Activated B cell treated with CpG ODN at 0.5 μM for 24 hours (primary cell): ENCODE data around the gene HLA-DPA1. TPM values are rescaled to one million over a fixed set of nuclear protein-coding genes. Genes with fewer than 3 reads are reported as not detected.

ENCODE experiments used
- ATAC-seq: fragments of 200-7000 bp; cut with Tn5 transposase; one replicate; pipeline ENCODE4 v1.10.0; 2021; ENCODE audit warnings: low read depth, mild to moderate bottlenecking, moderate library complexity
- CTCF ChIA-PET: fragments of 350-600 bp; sonication (Branson Sonifier 250); formaldehyde crosslinking; loops from one replicate; lab custom pipeline; 2021; ENCODE audit warnings: antibody characterized with exemption; lab: Charles Lee
- POLR2A ChIA-PET: fragments of 350-600 bp; sonication (Branson Sonifier 250); formaldehyde crosslinking; loops from one replicate; lab custom pipeline; 2021; ENCODE audit warnings: antibody characterized with exemption; lab: Charles Lee
- DNase-seq: peaks from one replicate; pipeline ENCODE4 v3.0.0; 2022
- H3K27ac Mint-ChIP-seq: one replicate; pipeline ENCODE4 v1.8.0; 2020; ENCODE audit warnings: mixed read lengths
- H3K27me3 Mint-ChIP-seq: one replicate; pipeline ENCODE4 v1.8.0; 2021; ENCODE audit warnings: mixed read lengths
- H3K36me3 Mint-ChIP-seq: one replicate; pipeline ENCODE4 v1.8.0; 2021; ENCODE audit warnings: low read depth, mixed read lengths
- H3K4me1 Mint-ChIP-seq: one replicate; pipeline ENCODE4 v1.8.0; 2021; ENCODE audit warnings: mixed read lengths
- H3K4me3 Mint-ChIP-seq: one replicate; pipeline ENCODE4 v1.8.0; 2020; ENCODE audit warnings: mild to moderate bottlenecking, mixed read lengths
- H3K9me3 Mint-ChIP-seq: one replicate; pipeline ENCODE4 v1.8.0; 2020; ENCODE audit warnings: mixed read lengths
- CTCF ChIP-seq: fragments of 200-600 bp; IDR thresholded peaks from one replicate; pipeline ENCODE4 v1.8.0; 2022; ENCODE audit warnings: antibody characterized with exemption, mild to moderate bottlenecking
- intact Hi-C: fragments of 100-400 bp; cut with micrococcal nuclease; formaldehyde crosslinking; loops from one replicate; pipeline ENCODE4 v1.15.1; 2024
- total RNA-seq: library from RNA; stranded (reverse); gene quantifications from 2 replicates; pipeline ENCODE4 v1.2.3, GENCODE V29; 2022

HLA-DPA1 gene
- total RNA-seq, 1 donor from 2014 or later, result 718 TPM

- DNase-seq (no peak), ATAC-seq (no peak)
- ChIA-PET POLR2A (interaction anchor here (0.6 to 2.1 kb wide), 13 partner anchors 25 to 1522 kb away, joined by 3 to 13 read pairs (median 5); partner anchors contain the start of genes HLA-DPA1, HLA-DPB1, HMGA1 and PSMB8), CTCF (interaction anchor here (1.1 to 1.7 kb wide), 5 partner anchors 11 to 134 kb away, joined by 3 to 9 read pairs (median 4); partner anchors contain the start of gene HLA-DPA1)
- Mint-ChIP-seq H3K4me3 (peak overlapping the region; percentile 76), H3K27ac (peak overlapping the region; percentile 73), H3K27me3 (peaks cover 9% of the 10 kb centered on the region), H3K9me3 (no peaks in the 10 kb centered on the region), H3K4me1 (peaks cover 69% of the 10 kb centered on the region), H3K36me3 (no peaks in the 10 kb centered on the region)
- intact Hi-C loops, result loop anchor here (2.0 to 5.0 kb wide), 2 partner anchors 36 to 87 kb away; partner anchors contain the start of genes HLA-DPB1, RXRB and SLC39A7
- no peak for TF ChIP-seq CTCF
These were observed 40.3 kb upstream of the HLA-DPA1 start for GRCh38 chr6:33113755-33114154.

DNA sequence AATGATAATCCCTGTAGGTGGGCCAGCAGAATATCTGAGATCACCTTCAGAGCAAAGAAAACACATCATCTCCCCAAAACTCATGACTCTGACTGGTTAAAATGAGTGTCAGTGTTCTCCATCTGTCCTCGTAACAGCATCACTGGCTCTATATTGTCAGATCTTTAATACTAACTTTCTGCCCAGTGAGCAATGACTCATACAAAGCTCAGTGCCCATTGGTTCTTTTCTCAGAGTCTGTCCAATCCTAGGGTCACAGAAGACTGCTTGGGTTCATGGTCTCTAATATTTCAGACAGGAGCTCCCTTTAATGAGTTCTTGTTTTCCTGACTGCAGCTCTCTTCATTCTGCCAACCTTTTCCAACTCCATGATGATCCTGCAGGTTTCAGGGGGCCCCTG is 38.7 kb upstream of the HLA-DPA1 start:
- intact Hi-C loops, result loop anchor here (2.0 to 5.0 kb wide), 2 partner anchors 35 to 89 kb away; partner anchors contain the start of genes HLA-DPB1, RXRB and SLC39A7
- H3K4me1 Mint-ChIP-seq, result peaks cover 53% of the 10 kb centered on the region
- DNase-seq (no peak), ATAC-seq (peak; percentile 94)
- POLR2A ChIA-PET, result interaction anchor here (0.6 to 1.6 kb wide), 18 partner anchors 15 to 259 kb away, joined by 3 to 12 read pairs (median 5); partner anchors contain the start of genes HLA-DPA1, HLA-DPB1, PSMB9 and RING1
- H3K27me3 Mint-ChIP-seq, result peaks cover 3% of the 10 kb centered on the region
- no peaks in the 10 kb centered on the region for H3K9me3 Mint-ChIP-seq
- CTCF ChIA-PET, result interaction anchor here (1.1 to 1.3 kb wide), 4 partner anchors 14 to 136 kb away, joined by 3 to 7 read pairs (median 4); no protein-coding TSS in a partner anchor
- no peak for TF ChIP-seq CTCF
- no peaks in the 10 kb centered on the region for H3K36me3 Mint-ChIP-seq
- H3K27ac Mint-ChIP-seq, result peak overlapping the region; percentile 73
- H3K4me3 Mint-ChIP-seq, result peak overlapping the region; percentile 76

DNA sequence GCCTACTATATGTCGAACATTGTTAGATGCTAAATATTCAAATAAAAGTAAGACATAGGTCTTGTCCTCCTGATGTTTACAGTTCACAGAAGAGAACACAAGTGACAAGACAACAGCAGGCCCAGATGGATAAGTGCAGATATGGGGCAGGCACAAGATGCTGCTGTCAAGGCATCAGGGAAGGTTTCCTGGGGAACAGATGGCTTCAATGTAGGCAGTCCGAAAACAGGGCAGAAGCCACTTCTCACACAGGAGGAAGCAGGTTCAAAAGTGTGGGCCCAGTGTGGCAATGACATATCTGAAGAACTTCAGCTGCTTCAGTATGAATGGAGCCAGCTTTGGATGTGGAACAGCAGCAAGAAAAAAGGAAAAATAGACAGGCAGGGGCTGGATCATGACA is 34.9 kb upstream of the HLA-DPA1 start:
- H3K36me3 Mint-ChIP-seq, result no peaks in the 10 kb centered on the region
- ChIA-PET POLR2A (interaction anchor here (0.6 kb wide), 1 partner anchor 288 kb away, joined by 6 read pairs; no protein-coding TSS in a partner anchor), CTCF (interaction anchor here (2.1 kb wide), 1 partner anchor 12 kb away, joined by 6 read pairs; no protein-coding TSS in a partner anchor)
- DNase-seq (no peak), ATAC-seq (no peak)
- no peak overlapping the region for H3K4me3 Mint-ChIP-seq
- TF ChIP-seq CTCF, result no peak
- H3K27ac Mint-ChIP-seq, result no peak overlapping the region
- peaks cover 3% of the 10 kb centered on the region for H3K9me3 Mint-ChIP-seq
- H3K27me3 Mint-ChIP-seq, result no peaks in the 10 kb centered on the region
- intact Hi-C loops, result no loop called here
- H3K4me1 Mint-ChIP-seq, result peaks cover 18% of the 10 kb centered on the region

DNA sequence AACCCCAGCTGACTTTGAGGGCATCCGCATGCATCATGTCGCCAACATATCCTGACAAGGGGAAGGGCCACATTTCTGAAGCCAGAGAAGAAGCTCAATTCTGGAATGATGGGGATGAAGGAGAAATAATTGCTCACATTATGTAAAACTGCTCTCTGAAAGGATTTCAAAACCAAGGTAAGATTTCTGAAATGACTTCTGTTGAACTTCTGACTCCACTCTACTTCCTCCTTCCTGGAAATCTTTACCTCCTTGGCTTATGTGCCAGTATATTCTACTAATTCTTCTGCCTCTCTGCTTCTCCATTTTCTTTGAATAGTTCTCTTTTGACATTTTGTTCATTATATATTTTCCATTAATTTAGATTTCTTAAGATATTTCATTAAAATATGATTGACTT is 34.2 kb upstream of the HLA-DPA1 start:
- no peak for TF ChIP-seq CTCF
- no peak for ATAC-seq
- DNase-seq, result no peak
- H3K9me3 Mint-ChIP-seq, result peaks cover 3% of the 10 kb centered on the region
- intact Hi-C loops, result no loop called here
- H3K36me3 Mint-ChIP-seq, result no peaks in the 10 kb centered on the region
- H3K27me3 Mint-ChIP-seq, result no peaks in the 10 kb centered on the region
- H3K4me3 Mint-ChIP-seq, result no peak overlapping the region
- ChIA-PET POLR2A (interaction anchor here (0.6 to 1.0 kb wide), 2 partner anchors 91 to 289 kb away, joined by 4 to 6 read pairs; no protein-coding TSS in a partner anchor), CTCF (no interaction called here)
- peaks cover 11% of the 10 kb centered on the region for H3K4me1 Mint-ChIP-seq
- H3K27ac Mint-ChIP-seq, result no peak overlapping the region
